ENCODE measurements around the gene VARS2. TPM values are rescaled to one million over a fixed set of nuclear protein-coding genes. Genes with fewer than 3 reads are reported as not detected.
"Not testable (repeated sequence)": the region's sequence is repeated elsewhere in the genome, so short reads cannot be mapped to it uniquely, and the experiment has no call there.

Gene VARS2
- total RNA-seq, 1 donor from 2014 or later, result 47.0 TPM

DNA sequence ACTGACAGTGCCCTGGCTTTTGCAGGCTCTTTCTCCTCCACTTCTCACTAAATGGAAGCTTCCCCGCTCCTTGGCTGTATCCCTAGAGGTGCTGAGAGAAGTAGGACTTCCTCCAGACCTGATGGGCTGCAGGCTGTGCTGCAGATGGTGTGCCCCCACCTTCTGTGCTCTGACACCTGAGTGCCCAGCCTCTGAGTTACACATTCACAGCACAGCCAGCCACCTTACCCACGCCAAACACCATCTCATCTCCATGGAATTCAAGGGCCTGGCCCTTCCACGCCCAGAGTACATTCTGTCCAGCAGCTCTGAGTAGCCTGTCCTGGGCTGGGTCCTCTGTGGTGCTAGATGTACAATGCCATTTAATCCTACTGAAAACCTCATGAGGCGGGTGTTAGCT is 12.6 kb downstream of the VARS2 start:
- Mint-ChIP-seq H3K36me3 (ENCODE audit: unreplicated experiment) (peaks cover 16% of the 10 kb centered on the region), H3K4me3 (ENCODE audit: unreplicated experiment) (no peak overlapping the region), H3K27ac (ENCODE audit: unreplicated experiment) (no peak overlapping the region), H3K27me3 (ENCODE audit: unreplicated experiment) (peaks cover 4% of the 10 kb centered on the region), H3K9me3 (ENCODE audit: unreplicated experiment) (no peaks in the 10 kb centered on the region), H3K4me1 (ENCODE audit: low read depth, unreplicated experiment) (no peaks in the 10 kb centered on the region)
- TF ChIP-seq, protein P1, sequence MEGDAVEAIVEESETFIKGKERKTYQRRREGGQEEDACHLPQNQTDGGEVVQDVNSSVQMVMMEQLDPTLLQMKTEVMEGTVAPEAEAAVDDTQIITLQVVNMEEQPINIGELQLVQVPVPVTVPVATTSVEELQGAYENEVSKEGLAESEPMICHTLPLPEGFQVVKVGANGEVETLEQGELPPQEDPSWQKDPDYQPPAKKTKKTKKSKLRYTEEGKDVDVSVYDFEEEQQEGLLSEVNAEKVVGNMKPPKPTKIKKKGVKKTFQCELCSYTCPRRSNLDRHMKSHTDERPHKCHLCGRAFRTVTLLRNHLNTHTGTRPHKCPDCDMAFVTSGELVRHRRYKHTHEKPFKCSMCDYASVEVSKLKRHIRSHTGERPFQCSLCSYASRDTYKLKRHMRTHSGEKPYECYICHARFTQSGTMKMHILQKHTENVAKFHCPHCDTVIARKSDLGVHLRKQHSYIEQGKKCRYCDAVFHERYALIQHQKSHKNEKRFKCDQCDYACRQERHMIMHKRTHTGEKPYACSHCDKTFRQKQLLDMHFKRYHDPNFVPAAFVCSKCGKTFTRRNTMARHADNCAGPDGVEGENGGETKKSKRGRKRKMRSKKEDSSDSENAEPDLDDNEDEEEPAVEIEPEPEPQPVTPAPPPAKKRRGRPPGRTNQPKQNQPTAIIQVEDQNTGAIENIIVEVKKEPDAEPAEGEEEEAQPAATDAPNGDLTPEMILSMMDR (IDR thresholded peaks at IDR 0.05; ENCODE audit: partially characterized antibody, unreplicated experiment), result no peak
- DNase-seq, result no peak

DNA sequence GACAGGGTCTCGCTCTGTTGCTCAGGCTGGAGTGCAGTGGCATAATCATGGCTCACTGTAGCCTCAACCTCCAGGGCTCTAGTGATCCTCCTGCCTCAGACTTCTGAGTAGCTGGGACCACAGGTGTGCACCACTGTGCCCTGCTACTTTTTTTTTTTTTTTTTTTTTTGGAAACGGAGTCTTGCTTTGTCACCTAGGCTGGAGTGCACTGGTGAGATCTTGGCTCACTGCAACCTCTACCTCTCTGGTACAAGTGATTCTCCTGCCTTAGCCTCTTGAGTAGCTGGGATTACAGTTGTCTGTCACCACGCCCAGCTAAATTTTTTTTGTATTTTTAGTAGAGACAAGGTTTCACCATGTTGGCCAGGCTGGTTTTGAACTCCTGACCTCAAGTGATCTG is 13.0 kb downstream of the VARS2 start:
- not testable (repeated sequence) for H3K4me1 Mint-ChIP-seq (ENCODE audit: low read depth, unreplicated experiment); H3K27me3 Mint-ChIP-seq (ENCODE audit: unreplicated experiment); H3K4me3 Mint-ChIP-seq (ENCODE audit: unreplicated experiment); H3K9me3 Mint-ChIP-seq (ENCODE audit: unreplicated experiment); DNase-seq; H3K27ac Mint-ChIP-seq (ENCODE audit: unreplicated experiment)
- H3K36me3 Mint-ChIP-seq (ENCODE audit: unreplicated experiment), result peaks cover 16% of the 10 kb centered on the region

DNA sequence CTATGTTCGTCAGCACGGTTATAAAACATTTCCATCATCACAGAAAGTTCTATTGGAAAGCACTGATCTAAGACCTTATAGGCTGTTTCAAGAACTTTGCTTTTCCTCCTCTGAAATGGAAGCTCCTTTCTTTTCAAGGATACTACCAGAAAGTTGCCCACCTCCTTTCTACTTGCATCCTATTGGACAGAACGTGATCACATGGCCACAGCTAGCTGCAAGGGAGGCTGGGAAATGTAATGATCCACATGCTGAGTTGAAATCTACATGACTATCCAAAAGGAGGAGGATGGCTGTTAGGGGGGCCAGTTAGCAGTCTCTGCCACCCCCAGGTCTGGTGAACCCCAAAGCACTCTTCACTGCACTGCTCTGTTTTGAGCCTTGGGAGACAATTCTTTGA is 14.6 kb downstream of the VARS2 start:
- no peak overlapping the region for H3K27ac Mint-ChIP-seq (ENCODE audit: unreplicated experiment)
- H3K27me3 Mint-ChIP-seq (ENCODE audit: unreplicated experiment), result peaks cover 6% of the 10 kb centered on the region
- TF ChIP-seq, protein P1 (IDR thresholded peaks at IDR 0.05; ENCODE audit: partially characterized antibody, unreplicated experiment), result no peak
- H3K4me3 Mint-ChIP-seq (ENCODE audit: unreplicated experiment), result no peak overlapping the region
- no peaks in the 10 kb centered on the region for H3K4me1 Mint-ChIP-seq (ENCODE audit: low read depth, unreplicated experiment)
- H3K36me3 Mint-ChIP-seq (ENCODE audit: unreplicated experiment), result peaks cover 20% of the 10 kb centered on the region
- peaks cover under 1% of the 10 kb centered on the region for H3K9me3 Mint-ChIP-seq (ENCODE audit: unreplicated experiment)
- DNase-seq, result no peak

DNA sequence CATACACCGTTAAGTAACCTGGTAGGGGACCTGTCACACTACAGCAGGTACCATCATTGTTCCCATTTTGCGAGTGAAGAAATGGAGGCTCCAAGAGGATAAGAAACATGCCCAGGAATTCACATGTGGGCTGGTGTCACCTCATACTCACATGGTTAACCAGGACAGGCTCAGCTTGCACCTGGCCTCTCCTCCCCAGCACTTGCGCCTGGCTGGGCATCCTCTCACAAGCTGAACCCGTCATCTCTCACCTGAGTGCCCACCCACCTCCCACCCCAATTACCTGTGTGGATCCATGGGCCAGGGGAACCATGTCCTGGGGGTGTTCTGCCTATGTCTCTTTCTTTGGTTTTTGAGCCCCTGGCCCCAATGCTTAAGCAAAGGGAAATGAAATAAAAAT is 16.5 kb downstream of the VARS2 start:
- TF ChIP-seq, protein P1 (IDR thresholded peaks at IDR 0.05; ENCODE audit: partially characterized antibody, unreplicated experiment), result no peak
- Mint-ChIP-seq H3K36me3 (ENCODE audit: unreplicated experiment) (peaks cover 23% of the 10 kb centered on the region), H3K27me3 (ENCODE audit: unreplicated experiment) (peaks cover 4% of the 10 kb centered on the region), H3K27ac (ENCODE audit: unreplicated experiment) (no peak overlapping the region), H3K9me3 (ENCODE audit: unreplicated experiment) (peaks cover 5% of the 10 kb centered on the region), H3K4me1 (ENCODE audit: low read depth, unreplicated experiment) (no peaks in the 10 kb centered on the region), H3K4me3 (ENCODE audit: unreplicated experiment) (no peak overlapping the region)
- DNase-seq, result no peak

DNA sequence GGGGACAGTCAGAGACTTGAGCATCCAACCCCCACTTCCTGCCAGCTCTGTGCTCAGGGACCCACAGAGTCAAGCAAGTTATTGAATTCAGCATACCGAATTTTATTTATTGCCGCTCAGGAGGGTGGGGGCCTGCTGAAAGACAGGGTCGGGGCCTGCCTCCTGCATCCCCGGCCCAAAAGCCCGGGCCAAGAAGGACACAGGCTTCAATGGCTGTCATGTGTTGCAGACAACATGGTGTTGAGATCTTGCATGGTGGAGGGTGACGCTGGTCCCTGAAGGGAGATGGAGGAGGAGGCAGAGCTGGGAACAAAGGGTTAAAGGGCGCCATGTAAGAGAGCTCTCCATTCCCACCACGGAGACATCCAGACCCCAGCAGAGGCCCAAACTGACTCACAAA is 17.2 kb downstream of the VARS2 start:
- Mint-ChIP-seq H3K27ac (ENCODE audit: unreplicated experiment) (no peak overlapping the region), H3K4me1 (ENCODE audit: low read depth, unreplicated experiment) (no peaks in the 10 kb centered on the region), H3K36me3 (ENCODE audit: unreplicated experiment) (peaks cover 23% of the 10 kb centered on the region), H3K27me3 (ENCODE audit: unreplicated experiment) (peaks cover 4% of the 10 kb centered on the region), H3K4me3 (ENCODE audit: unreplicated experiment) (no peak overlapping the region), H3K9me3 (ENCODE audit: unreplicated experiment) (peaks cover 5% of the 10 kb centered on the region)
- TF ChIP-seq, protein P1 (IDR thresholded peaks at IDR 0.05; ENCODE audit: partially characterized antibody, unreplicated experiment), result no peak
- DNase-seq, result no peak
